MM.1S (cell line): ENCODE data around the gene SLC38A3.

Experiments used
- DNase-seq: peaks from one replicate; pipeline ENCODE4 v3.0.0-alpha.2; 2015
- H2AFZ ChIP-seq: fragments of 300-600 bp; sonication (generic); 2 replicates; pipeline ENCODE4 v1.6.0; 2016; ENCODE audit warnings: antibody characterized with exemption, low read length
- H3F3A ChIP-seq: fragments of 300-600 bp; sonication (generic); 2 replicates; pipeline ENCODE4 v1.6.1; 2016; ENCODE audit warnings: mild to moderate bottlenecking, antibody characterized with exemption, low read length, moderate library complexity, mixed read lengths; ENCODE audit not compliant: insufficient read depth
- H3K27ac ChIP-seq: fragments of 300-600 bp; sonication (generic); 2 replicates; pipeline ENCODE4 v1.5.1; 2016; ENCODE audit warnings: mild to moderate bottlenecking, low read length
- H3K27me3 ChIP-seq: fragments of 300-600 bp; sonication (generic); replicated peaks from 2 replicates; pipeline ENCODE4 v1.6.0; 2016; ENCODE audit warnings: low read length; ENCODE audit not compliant: insufficient read depth
- H3K36me3 ChIP-seq: fragments of 300-600 bp; sonication (generic); replicated peaks from 2 replicates; pipeline ENCODE4 v1.6.1; 2016; ENCODE audit warnings: mild to moderate bottlenecking, low read length, mixed read lengths; ENCODE audit not compliant: insufficient read depth
- H3K4me1 ChIP-seq: fragments of 300-600 bp; sonication (generic); 2 replicates; pipeline ENCODE4 v1.6.1; 2016; ENCODE audit warnings: low read length, mixed read lengths
- H3K4me2 ChIP-seq: fragments of 300-600 bp; sonication (generic); 2 replicates; pipeline ENCODE4 v1.6.0; 2016; ENCODE audit warnings: low read depth, low read length
- H3K4me3 ChIP-seq: fragments of 300-600 bp; sonication (generic); 2 replicates; pipeline ENCODE4 v1.5.1; 2016; ENCODE audit warnings: low read length, mixed read lengths
- H3K79me2 ChIP-seq: fragments of 300-600 bp; sonication (generic); 2 replicates; pipeline ENCODE4 v1.6.1; 2016; ENCODE audit warnings: mixed run types, low read length, mixed read lengths
- H3K9ac ChIP-seq: fragments of 300-600 bp; sonication (generic); 2 replicates; pipeline ENCODE4 v1.6.1; 2016; ENCODE audit warnings: low read length, mixed read lengths
- H3K9me2 ChIP-seq: fragments of 300-600 bp; sonication (generic); replicated peaks from 2 replicates; pipeline ENCODE4 v1.6.1; 2016; ENCODE audit warnings: mild to moderate bottlenecking, low read length, mixed read lengths; ENCODE audit not compliant: insufficient read depth
- H3K9me3 ChIP-seq: fragments of 300-600 bp; sonication (generic); replicated peaks from 2 replicates; pipeline ENCODE4 v1.6.1; 2016; ENCODE audit warnings: mild to moderate bottlenecking, low read length, mixed read lengths; ENCODE audit not compliant: insufficient read depth
- H4K20me1 ChIP-seq: fragments of 300-600 bp; sonication (generic); 2 replicates; pipeline ENCODE4 v1.6.1; 2016; ENCODE audit warnings: mild to moderate bottlenecking, low read length, moderate library complexity, mixed read lengths; ENCODE audit not compliant: insufficient read depth
- CTCF ChIP-seq: fragments of 300-600 bp; sonication (generic); IDR thresholded peaks from 2 replicates; pipeline ENCODE4 v1.5.1; 2016; ENCODE audit warnings: antibody characterized with exemption, low read length, mixed read lengths
- EZH2 ChIP-seq: fragments of 300-600 bp; sonication (generic); optimal IDR thresholded peaks from 2 replicates; pipeline ENCODE3; 2017; ENCODE audit warnings: low read depth, mild to moderate bottlenecking, antibody characterized with exemption, low read length, mixed read lengths
- EZH2phosphoT487 ChIP-seq: fragments of 300-600 bp; sonication (generic); IDR thresholded peaks from 2 replicates; pipeline ENCODE4 v1.6.1; 2018; ENCODE audit warnings: antibody characterized with exemption, low read length

The SLC38A3 gene

DNA sequence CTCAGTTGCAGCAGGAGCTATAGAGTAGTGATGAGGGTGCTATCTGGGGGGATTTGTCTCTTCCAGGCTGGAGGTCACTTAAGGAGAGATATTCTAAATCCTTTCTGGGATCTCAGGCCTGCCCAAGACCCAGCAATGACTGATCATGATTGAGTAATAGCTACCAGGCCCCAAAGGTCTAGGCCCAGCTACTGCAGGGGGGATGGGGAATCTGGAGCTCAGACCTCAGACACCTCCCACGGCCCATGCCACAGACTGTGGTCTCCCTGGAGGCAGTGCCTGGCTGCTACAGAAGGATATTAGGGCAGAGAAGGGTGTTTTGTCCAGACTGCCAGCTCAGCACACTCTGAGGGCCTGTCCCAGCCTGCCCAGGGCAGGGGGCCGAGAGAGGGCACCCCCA is 6.9 kb downstream of the SLC38A3 start:
- H2AFZ ChIP-seq, result no peak overlapping the region
- no peak overlapping the region for H3K4me3 ChIP-seq
- TF ChIP-seq EZH2phosphoT487, result no peak
- TF ChIP-seq EZH2, result no peak
- TF ChIP-seq CTCF, result no peak
- H3K79me2 ChIP-seq, result no peaks in the 10 kb centered on the region
- H3K27me3 ChIP-seq, result peaks cover 69% of the 10 kb centered on the region
- H3K4me2 ChIP-seq, result no peak overlapping the region
- H4K20me1 ChIP-seq, result no peaks in the 10 kb centered on the region
- no peaks in the 10 kb centered on the region for H3K36me3 ChIP-seq
- no peak overlapping the region for H3K9ac ChIP-seq
- no peaks in the 10 kb centered on the region for H3K9me3 ChIP-seq
- H3K4me1 ChIP-seq, result no peaks in the 10 kb centered on the region
- no peak for DNase-seq
- no peaks in the 10 kb centered on the region for H3K9me2 ChIP-seq
- no peak overlapping the region for H3K27ac ChIP-seq
- no peaks in the 10 kb centered on the region for H3F3A ChIP-seq

DNA sequence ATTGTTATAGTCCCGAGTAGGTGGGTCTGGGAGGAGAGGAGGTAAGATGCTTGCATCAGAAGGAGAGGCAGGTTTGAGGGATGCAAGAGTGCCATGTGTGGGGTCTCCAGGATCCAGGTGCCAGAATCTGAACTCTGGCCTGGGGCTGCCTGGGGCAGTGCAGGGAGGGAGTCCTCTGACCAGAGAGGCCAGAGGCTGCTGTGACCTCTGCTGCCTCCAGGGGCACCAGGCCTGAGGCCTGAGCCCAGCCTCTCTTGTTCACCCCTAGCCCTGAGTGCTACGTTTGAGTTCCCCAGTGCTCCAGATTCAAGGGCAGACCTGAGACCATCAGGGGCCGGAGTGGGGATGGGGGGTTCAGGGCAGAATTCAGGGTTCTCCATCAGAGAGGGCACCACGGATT is 7.4 kb downstream of the SLC38A3 start:
- Histone ChIP-seq H3K36me3 (no peaks in the 10 kb centered on the region), H3K9me2 (no peaks in the 10 kb centered on the region), H2AFZ (no peak overlapping the region), H3K27ac (no peak overlapping the region), H3K79me2 (no peaks in the 10 kb centered on the region), H3K4me3 (no peak overlapping the region), H4K20me1 (no peaks in the 10 kb centered on the region), H3K9me3 (no peaks in the 10 kb centered on the region), H3F3A (no peaks in the 10 kb centered on the region), H3K4me2 (no peak overlapping the region), H3K4me1 (no peaks in the 10 kb centered on the region), H3K9ac (no peak overlapping the region), H3K27me3 (peaks cover 70% of the 10 kb centered on the region)
- no peak for TF ChIP-seq EZH2phosphoT487
- no peak for TF ChIP-seq EZH2
- no peak for DNase-seq

- no peaks in the 10 kb centered on the region for H3K9me3 ChIP-seq
- H3K4me3 ChIP-seq, result no peak overlapping the region
- no peaks in the 10 kb centered on the region for H3K79me2 ChIP-seq
- no peaks in the 10 kb centered on the region for H4K20me1 ChIP-seq
- TF ChIP-seq EZH2, result no peak
- TF ChIP-seq EZH2phosphoT487, result no peak
- no peak for DNase-seq
- no peaks in the 10 kb centered on the region for H3K36me3 ChIP-seq
- no peaks in the 10 kb centered on the region for H3K4me1 ChIP-seq
- peaks cover 70% of the 10 kb centered on the region for H3K27me3 ChIP-seq
- no peak overlapping the region for H3K9ac ChIP-seq
- no peaks in the 10 kb centered on the region for H3K9me2 ChIP-seq
- no peak overlapping the region for H3K4me2 ChIP-seq
- no peak overlapping the region for H3K27ac ChIP-seq
- no peaks in the 10 kb centered on the region for H3F3A ChIP-seq
- H2AFZ ChIP-seq, result no peak overlapping the region
Measured at GRCh38 chr3:50212971-50213370, 7.9 kb downstream of the SLC38A3 start.

DNA sequence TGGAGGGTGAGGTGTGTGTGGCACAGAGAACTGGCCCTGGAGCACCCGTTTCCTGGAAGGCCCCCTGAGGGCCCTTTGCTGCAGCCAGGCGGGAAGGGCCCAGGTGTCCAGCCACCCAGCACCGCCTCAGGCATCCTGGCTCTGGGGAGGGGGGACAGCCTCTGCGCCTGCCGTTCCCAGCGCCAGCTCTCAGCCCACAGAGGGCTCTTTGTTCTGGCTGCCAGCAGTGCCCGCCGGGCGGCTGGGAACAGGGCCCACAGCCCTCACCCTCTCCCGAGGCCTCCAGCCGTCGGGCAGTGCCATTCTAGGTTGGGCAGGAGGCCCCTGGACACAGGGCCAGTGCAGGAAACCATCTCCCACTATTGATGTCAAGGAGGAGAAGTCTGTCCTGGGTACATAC is 8.3 kb downstream of the SLC38A3 start:
- Histone ChIP-seq H3K4me1 (no peaks in the 10 kb centered on the region), H3K27ac (no peak overlapping the region), H3K79me2 (no peaks in the 10 kb centered on the region), H3F3A (no peaks in the 10 kb centered on the region), H3K9me3 (no peaks in the 10 kb centered on the region), H3K4me3 (no peak overlapping the region), H3K4me2 (no peak overlapping the region), H3K27me3 (peaks cover 73% of the 10 kb centered on the region), H3K36me3 (no peaks in the 10 kb centered on the region), H3K9ac (no peak overlapping the region), H4K20me1 (no peaks in the 10 kb centered on the region), H3K9me2 (no peaks in the 10 kb centered on the region), H2AFZ (no peak overlapping the region)
- no peak for TF ChIP-seq EZH2phosphoT487
- no peak for TF ChIP-seq CTCF
- DNase-seq, result no peak
